ENCODE data around the gene TBXAS1.

The TBXAS1 gene

GRCh38 chr7:139993169-139993568 is 164.1 kb downstream of the TBXAS1 start:
- DNase-seq (ENCODE audit: low read depth) = no peak
- no peak overlapping the region for H3K4me3 ChIP-seq (ENCODE audit: low read depth, low read length)
- TF ChIP-seq CTCF (IDR thresholded peaks at IDR 0.05; ENCODE audit: low read depth, low read length, missing control alignments) = no peak
- in situ Hi-C loops (cut with HindIII; ENCODE audit: low sequenced_read_pairs) = no loop called here

GRCh38 chr7:139993592-139993991 is 164.5 kb downstream of the TBXAS1 start:
- DNase-seq (ENCODE audit: low read depth) = no peak
- TF ChIP-seq CTCF (IDR thresholded peaks at IDR 0.05; ENCODE audit: low read depth, low read length, missing control alignments) = no peak
- H3K4me3 ChIP-seq (ENCODE audit: low read depth, low read length) = no peak overlapping the region
- in situ Hi-C loops (cut with HindIII; ENCODE audit: low sequenced_read_pairs) = no loop called here

GRCh38 chr7:139994356-139994755 is 165.3 kb downstream of the TBXAS1 start:
- in situ Hi-C loops (cut with HindIII; ENCODE audit: low sequenced_read_pairs) = no loop called here
- no peak for TF ChIP-seq CTCF (IDR thresholded peaks at IDR 0.05; ENCODE audit: low read depth, low read length, missing control alignments)
- no peak for DNase-seq (ENCODE audit: low read depth)
- H3K4me3 ChIP-seq (ENCODE audit: low read depth, low read length) = no peak overlapping the region

- H3K4me3 ChIP-seq (ENCODE audit: low read depth, low read length) = no peak overlapping the region
- DNase-seq (ENCODE audit: low read depth) = no peak
- no peak for TF ChIP-seq CTCF (IDR thresholded peaks at IDR 0.05; ENCODE audit: low read depth, low read length, missing control alignments)
- in situ Hi-C loops (cut with HindIII; ENCODE audit: low sequenced_read_pairs) = no loop called here
These were observed 166.2 kb downstream of the TBXAS1 start for GRCh38 chr7:139995017-139995915.

- no peak for DNase-seq (ENCODE audit: low read depth)
- TF ChIP-seq CTCF (IDR thresholded peaks at IDR 0.05; ENCODE audit: low read depth, low read length, missing control alignments) = no peak
- in situ Hi-C loops (cut with HindIII; ENCODE audit: low sequenced_read_pairs) = no loop called here
- H3K4me3 ChIP-seq (ENCODE audit: low read depth, low read length) = no peak overlapping the region
These were observed 169.5 kb downstream of the TBXAS1 start for GRCh38 chr7:139998572-139998971.

GRCh38 chr7:139999516-139999915 is 170.5 kb downstream of the TBXAS1 start:
- no peak for TF ChIP-seq CTCF (IDR thresholded peaks at IDR 0.05; ENCODE audit: low read depth, low read length, missing control alignments)
- in situ Hi-C loops (cut with HindIII; ENCODE audit: low sequenced_read_pairs) = no loop called here
- no peak overlapping the region for H3K4me3 ChIP-seq (ENCODE audit: low read depth, low read length)
- DNase-seq (ENCODE audit: low read depth) = no peak
